ENCODE results near the gene DUSP9.

The DUSP9 gene

GRCh38 chrX:153636716-153637115, 10.3 kb upstream of the DUSP9 start:
- DNase-seq (ENCODE audit: low read depth, low spot score): no peak

GRCh38 chrX:153637121-153638040, 9.6 kb upstream of the DUSP9 start:
- DNase-seq (ENCODE audit: low read depth, low spot score): no peak

GRCh38 chrX:153638041-153638371, 9.0 kb upstream of the DUSP9 start:
- DNase-seq (ENCODE audit: low read depth, low spot score): no peak

- DNase-seq (ENCODE audit: low read depth, low spot score): no peak
Observed at GRCh38 chrX:153638436-153639176, 8.4 kb upstream of the DUSP9 start.

- DNase-seq (ENCODE audit: low read depth, low spot score): no peak
Observed at GRCh38 chrX:153639177-153640044, 7.6 kb upstream of the DUSP9 start.

GRCh38 chrX:153640045-153640686, 6.8 kb upstream of the DUSP9 start:
- no peak for DNase-seq (ENCODE audit: low read depth, low spot score)

GRCh38 chrX:153640736-153641575, 6.0 kb upstream of the DUSP9 start:
- DNase-seq (ENCODE audit: low read depth, low spot score): no peak

GRCh38 chrX:153641627-153642026, 5.4 kb upstream of the DUSP9 start:
- DNase-seq (ENCODE audit: low read depth, low spot score): no peak

GRCh38 chrX:153642051-153642654, 4.8 kb upstream of the DUSP9 start:
- no peak for DNase-seq (ENCODE audit: low read depth, low spot score)

GRCh38 chrX:153642655-153643430, 4.2 kb upstream of the DUSP9 start:
- no peak for DNase-seq (ENCODE audit: low read depth, low spot score)

- DNase-seq (ENCODE audit: low read depth, low spot score): no peak
Observed at GRCh38 chrX:153643431-153644351, 3.3 kb upstream of the DUSP9 start.

GRCh38 chrX:153644356-153645125, 2.5 kb upstream of the DUSP9 start:
- DNase-seq (ENCODE audit: low read depth, low spot score): no peak

GRCh38 chrX:153645151-153645550, 1.9 kb upstream of the DUSP9 start:
- DNase-seq (ENCODE audit: low read depth, low spot score): no peak

GRCh38 chrX:153645921-153646488, 998 bp upstream of the DUSP9 start:
- DNase-seq (ENCODE audit: low read depth, low spot score): no peak

GRCh38 chrX:153647461-153648357, 706 bp downstream of the DUSP9 start:
- DNase-seq (ENCODE audit: low read depth, low spot score): no peak

All from smooth muscle cell of the brain vasculature (primary cell).